Caco-2 (cell line): ENCODE data around the gene CCRL2. TPM values are rescaled to one million over a fixed set of nuclear protein-coding genes. Genes with fewer than 3 reads are reported as not detected.

Experiments
- Bru-seq: library from RNA; stranded (reverse); fragments of 400-500 nt; gene quantifications from one replicate; lab custom pipeline; 2021; lab: Mats Ljungman, UMichigan
- BruChase-seq, 2 experiments: library from RNA; stranded (reverse); fragments of 400-500 nt; gene quantifications; one replicate each; lab custom pipeline; 2021; lab: Mats Ljungman, UMichigan
- BruUV-seq: library from RNA; stranded (reverse); fragments of 400-500 nt; replicated peaks from 2 replicates; lab custom pipeline; 2021; lab: Mats Ljungman, UMichigan
- CTCF ChIA-PET: fragments of 300-600 bp; sonication (Branson Sonifier 250); formaldehyde crosslinking; loops from one replicate; lab custom pipeline; 2022; ENCODE audit warnings: antibody characterized with exemption; lab: Charles Lee
- POLR2A ChIA-PET: fragments of 300-600 bp; sonication (Branson Sonifier 250); formaldehyde crosslinking; loops from one replicate; lab custom pipeline; 2022; ENCODE audit warnings: antibody characterized with exemption; lab: Charles Lee
- DNase-seq, 2 experiments: peaks; one replicate each; pipeline versions ENCODE4 v3.0.0 to v3.0.0-alpha.2; 2020 to 2022
- H3K27me3 ChIP-seq: replicated peaks from 2 replicates; pipeline ENCODE4 v1.6.0; 2011; ENCODE audit warnings: low read length; ENCODE audit not compliant: control insufficient read depth, insufficient read depth
- H3K36me3 ChIP-seq: 2 replicates; pipeline ENCODE4 v1.5.1; 2011; ENCODE audit warnings: low read length; ENCODE audit not compliant: control insufficient read depth, insufficient read depth
- H3K4me1 ChIP-seq: fragments of 250-450 bp; sonication (Bioruptor Pico); 2 replicates; pipeline ENCODE4 v1.5.1; 2020; ENCODE audit warnings: mild to moderate bottlenecking
- H3K4me3 ChIP-seq: 2 replicates; pipeline ENCODE4 v1.5.1; 2011; ENCODE audit warnings: low read depth, mild to moderate bottlenecking, control low read depth, low read length
- H3K9me3 ChIP-seq: fragments of 250-450 bp; sonication (Bioruptor Pico); 2 replicates; pipeline ENCODE4 v1.5.1; 2020; ENCODE audit warnings: mild to moderate bottlenecking, moderate library complexity
- H3K27ac Mint-ChIP-seq: one replicate; pipeline ENCODE4 v1.8.0; 2022; ENCODE audit warnings: mixed read lengths; ENCODE audit not compliant: unreplicated experiment
- H3K27me3 Mint-ChIP-seq: one replicate; pipeline ENCODE4 v1.8.0; 2022; ENCODE audit warnings: mixed read lengths; ENCODE audit not compliant: insufficient read depth, unreplicated experiment
- H3K36me3 Mint-ChIP-seq: one replicate; pipeline ENCODE4 v1.8.0; 2022; ENCODE audit warnings: mild to moderate bottlenecking, mixed read lengths; ENCODE audit not compliant: insufficient read depth, unreplicated experiment
- H3K4me1 Mint-ChIP-seq: one replicate; pipeline ENCODE4 v1.8.0; 2022; ENCODE audit warnings: low read depth, mixed read lengths; ENCODE audit not compliant: unreplicated experiment
- H3K4me3 Mint-ChIP-seq: one replicate; pipeline ENCODE4 v1.8.0; 2022; ENCODE audit warnings: mild to moderate bottlenecking, moderate library complexity, mixed read lengths; ENCODE audit not compliant: unreplicated experiment
- H3K9me3 Mint-ChIP-seq: one replicate; pipeline ENCODE4 v1.8.0; 2022; ENCODE audit warnings: mixed read lengths; ENCODE audit not compliant: unreplicated experiment
- intact Hi-C: fragments of 100-400 bp; cut with micrococcal nuclease; formaldehyde crosslinking; loops from one replicate; pipeline ENCODE4 v1.10.0; 2022; ENCODE audit not compliant: unreplicated experiment
- long read RNA-seq: library from polyadenylated mRNA; stranded (forward); transcript quantifications from one replicate; pipeline ENCODE4 v2.0.0, GENCODE V29; 2022
- total RNA-seq: library from RNA; stranded (reverse); gene quantifications from 2 replicates; pipeline ENCODE4 v1.2.3, GENCODE V29; 2022
- TF ChIP-seq, protein P1 (sequence below), 2 experiments: fragments of 200-600 bp in 1 of 2; IDR thresholded peaks; 1 replicate in 1 of 2; 2 replicates in 1 of 2; pipeline versions ENCODE4 v1.5.1 to v1.8.0; 2011 to 2022; ENCODE audit warnings: antibody characterized with exemption in 1 of 2, control low read depth in 1 of 2, inconsistent platforms in 1 of 2, low read depth in 1 of 2, low read length in 1 of 2, mild to moderate bottlenecking in 1 of 2, moderate library complexity in 1 of 2; ENCODE audit not compliant: insufficient read depth in 1 of 2, severe bottlenecking in 1 of 2, unreplicated experiment in 1 of 2

The CCRL2 gene, protein sequence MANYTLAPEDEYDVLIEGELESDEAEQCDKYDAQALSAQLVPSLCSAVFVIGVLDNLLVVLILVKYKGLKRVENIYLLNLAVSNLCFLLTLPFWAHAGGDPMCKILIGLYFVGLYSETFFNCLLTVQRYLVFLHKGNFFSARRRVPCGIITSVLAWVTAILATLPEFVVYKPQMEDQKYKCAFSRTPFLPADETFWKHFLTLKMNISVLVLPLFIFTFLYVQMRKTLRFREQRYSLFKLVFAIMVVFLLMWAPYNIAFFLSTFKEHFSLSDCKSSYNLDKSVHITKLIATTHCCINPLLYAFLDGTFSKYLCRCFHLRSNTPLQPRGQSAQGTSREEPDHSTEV
- 0.44 and 1.0 TPM in 2 replicates for total RNA-seq
- percentile 45 among the genes with signal in this experiment for Bru-seq, nascent RNA
- percentile 54 among the genes with signal in this experiment for BruChase-seq, experiment 1, labeled RNA remaining after a 2-hour chase
- percentile 18 among the genes with signal in this experiment for BruChase-seq, experiment 2, labeled RNA remaining after a 6-hour chase
- long read RNA-seq, partial matches to known transcripts = 0 of 2 reads
- long read RNA-seq, other reads (novel, unspliced or antisense) = 0 of 2 reads

DNA sequence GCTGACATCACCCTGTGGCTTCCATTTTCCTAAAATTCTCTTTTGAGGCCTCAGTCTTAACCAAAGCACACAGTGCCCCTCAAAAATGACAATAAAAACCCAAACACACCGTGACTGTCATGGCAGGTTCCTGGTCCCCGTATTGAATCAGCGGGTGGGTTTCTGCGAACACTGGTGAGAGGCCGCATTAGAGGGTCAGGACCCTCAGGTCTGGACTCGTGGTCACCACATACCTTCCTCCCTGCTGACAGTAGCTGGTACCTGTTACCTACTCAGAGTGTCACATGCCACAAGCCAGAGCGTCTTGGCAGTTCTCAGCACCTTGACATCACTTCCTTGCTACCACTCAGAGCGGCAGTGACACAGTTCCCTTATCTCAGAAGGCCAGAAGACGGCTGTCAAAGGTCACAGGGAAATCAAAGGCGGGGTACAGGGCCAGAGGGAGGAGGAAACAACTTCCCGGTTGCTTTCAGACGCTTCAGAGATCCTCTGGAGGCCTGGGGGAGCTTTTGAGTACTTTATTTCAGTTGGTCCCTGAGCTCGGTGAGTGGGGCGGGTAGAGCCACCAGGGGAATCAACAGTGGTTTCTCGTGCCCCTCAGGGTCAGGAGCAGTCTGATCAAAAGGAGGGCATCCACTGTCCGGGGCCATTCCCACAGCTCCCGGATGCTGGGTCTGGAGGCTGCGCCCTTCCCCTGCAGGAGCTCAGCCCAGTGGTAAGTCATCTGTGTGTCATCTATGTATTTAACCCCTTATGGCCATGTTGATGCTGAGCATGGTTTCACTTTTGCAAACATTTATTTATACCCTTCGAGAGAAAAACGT, at the start of gene CCRL2, which contains the start of gene CCR5AS:
TSS of gene CCRL2 (plus strand) at position 472 of the 824 bp plus-strand sequence. CDS start 821 bp downstream, outside the sequence.
TSS of gene CCR5AS (minus strand) at position 279 of the 824 bp plus-strand sequence.
- H3K27ac Mint-ChIP-seq = peak within 1 kb of the TSS; percentile 57
- DNase-seq = peak; percentile 54 to 81
- BruUV-seq = TSS peak; percentile 75

DNA sequence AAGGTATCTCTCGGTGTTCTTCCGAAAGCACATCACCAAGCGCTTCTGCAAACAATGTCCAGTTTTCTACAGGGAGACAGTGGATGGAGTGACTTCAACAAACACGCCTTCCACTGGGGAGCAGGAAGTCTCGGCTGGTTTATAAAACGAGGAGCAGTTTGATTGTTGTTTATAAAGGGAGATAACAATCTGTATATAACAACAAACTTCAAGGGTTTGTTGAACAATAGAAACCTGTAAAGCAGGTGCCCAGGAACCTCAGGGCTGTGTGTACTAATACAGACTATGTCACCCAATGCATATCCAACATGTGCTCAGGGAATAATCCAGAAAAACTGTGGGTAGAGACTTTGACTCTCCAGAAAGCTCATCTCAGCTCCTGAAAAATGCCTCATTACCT, 48.6 kb upstream of the CCRL2 start:
- DNase-seq = no peak
- H3K4me1 Mint-ChIP-seq = peaks cover 14% of the 10 kb centered on the region
- peaks cover 11% of the 10 kb centered on the region for H3K9me3 Mint-ChIP-seq
- no TSS peak for BruUV-seq
- H3K36me3 Mint-ChIP-seq = peaks cover 5% of the 10 kb centered on the region
- intact Hi-C loops = no loop called here
- H3K27me3 Mint-ChIP-seq = no peaks in the 10 kb centered on the region
- H3K27ac Mint-ChIP-seq = no peak overlapping the region
- H3K4me3 Mint-ChIP-seq = no peak overlapping the region
- H3K36me3 ChIP-seq = no peaks in the 10 kb centered on the region
- H3K27me3 ChIP-seq = no peaks in the 10 kb centered on the region
- TF ChIP-seq, protein P1, sequence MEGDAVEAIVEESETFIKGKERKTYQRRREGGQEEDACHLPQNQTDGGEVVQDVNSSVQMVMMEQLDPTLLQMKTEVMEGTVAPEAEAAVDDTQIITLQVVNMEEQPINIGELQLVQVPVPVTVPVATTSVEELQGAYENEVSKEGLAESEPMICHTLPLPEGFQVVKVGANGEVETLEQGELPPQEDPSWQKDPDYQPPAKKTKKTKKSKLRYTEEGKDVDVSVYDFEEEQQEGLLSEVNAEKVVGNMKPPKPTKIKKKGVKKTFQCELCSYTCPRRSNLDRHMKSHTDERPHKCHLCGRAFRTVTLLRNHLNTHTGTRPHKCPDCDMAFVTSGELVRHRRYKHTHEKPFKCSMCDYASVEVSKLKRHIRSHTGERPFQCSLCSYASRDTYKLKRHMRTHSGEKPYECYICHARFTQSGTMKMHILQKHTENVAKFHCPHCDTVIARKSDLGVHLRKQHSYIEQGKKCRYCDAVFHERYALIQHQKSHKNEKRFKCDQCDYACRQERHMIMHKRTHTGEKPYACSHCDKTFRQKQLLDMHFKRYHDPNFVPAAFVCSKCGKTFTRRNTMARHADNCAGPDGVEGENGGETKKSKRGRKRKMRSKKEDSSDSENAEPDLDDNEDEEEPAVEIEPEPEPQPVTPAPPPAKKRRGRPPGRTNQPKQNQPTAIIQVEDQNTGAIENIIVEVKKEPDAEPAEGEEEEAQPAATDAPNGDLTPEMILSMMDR (IDR thresholded peaks at IDR 0.05; ENCODE audit: insufficient read depth in 1 of 2, low read depth in 1 of 2, low read length in 1 of 2, severe bottlenecking in 1 of 2, unreplicated experiment in 1 of 2) = no peak
- H3K4me3 ChIP-seq = no peak overlapping the region
- H3K4me1 ChIP-seq = no peaks in the 10 kb centered on the region
- ChIA-PET CTCF (no interaction called here), POLR2A (interaction anchor here (0.6 kb wide), 1 partner anchor 150 kb away, joined by 3 read pairs; the partner anchor contains the start of gene CCR1)
- H3K9me3 ChIP-seq = no peaks in the 10 kb centered on the region

More for the DNA sequence above, at the start of gene CCRL2, which contains the start of gene CCR5AS:
- CTCF ChIA-PET = no interaction called here
- peaks cover 21% of the 10 kb centered on the region for H3K4me1 Mint-ChIP-seq
- TF ChIP-seq, protein P1 (IDR thresholded peaks at IDR 0.05; ENCODE audit: insufficient read depth in 1 of 2, low read depth in 1 of 2, low read length in 1 of 2, severe bottlenecking in 1 of 2, unreplicated experiment in 1 of 2) = no peak
- no peaks in the 10 kb centered on the region for H3K36me3 Mint-ChIP-seq
- no peaks in the 10 kb centered on the region for H3K9me3 Mint-ChIP-seq
- Histone ChIP-seq H3K9me3 (no peaks in the 10 kb centered on the region), H3K36me3 (no peaks in the 10 kb centered on the region), H3K4me1 (peaks cover 17% of the 10 kb centered on the region), H3K4me3 (0 out of 2 replicates have a peak within 1 kb of the TSS, but pooled peaks have one; percentile 11), H3K27me3 (no peaks in the 10 kb centered on the region)
- intact Hi-C loops = no loop called here
- POLR2A ChIA-PET = interaction anchor here (0.5 kb wide), 1 partner anchor 570 kb away, joined by 6 read pairs; no protein-coding TSS in a partner anchor
- peak within 1 kb of the TSS; percentile 60 for H3K4me3 Mint-ChIP-seq
- no peaks in the 10 kb centered on the region for H3K27me3 Mint-ChIP-seq
